Measurements from ENCODE around the gene CARNS1.

GRCh38 chr11:67372993-67373647 lies 42.4 kb upstream of the CARNS1 start, which contains the start of gene CLCF1:
- TF ChIP-seq TSHZ2 (CRISPR knock-in tag; IDR thresholded peaks at IDR 0.05) (no peak), CREB5 (CRISPR knock-in tag; IDR thresholded peaks at IDR 0.05; ENCODE audit: low read depth) (no peak), PATZ1 (CRISPR knock-in tag; IDR thresholded peaks at IDR 0.05; ENCODE audit: borderline replicate concordance) (no peak), CSRNP3 (CRISPR knock-in tag; IDR thresholded peaks at IDR 0.05) (no peak), ARNTL (CRISPR knock-in tag; IDR thresholded peaks at IDR 0.05; ENCODE audit: borderline replicate concordance, low read depth) (no peak), POU6F1 (CRISPR knock-in tag; IDR thresholded peaks at IDR 0.05; ENCODE audit: borderline replicate concordance, low read depth) (no peak), TCF4 (CRISPR knock-in tag; IDR thresholded peaks at IDR 0.05; ENCODE audit: borderline replicate concordance) (no peak), SNAI2 (CRISPR knock-in tag; IDR thresholded peaks at IDR 0.05) (no peak), RARB (CRISPR knock-in tag; IDR thresholded peaks at IDR 0.05) (no peak), ZFP30 (CRISPR knock-in tag; IDR thresholded peaks at IDR 0.05) (no peak)

Measured in SK-N-SH treated with all-trans-retinoic acid at 6 μM for 48 hours (cell line).